B cell (primary cell): Measurements from ENCODE around the gene PSMG2.

Experiments used
- EZH2 ChIP-seq: IDR thresholded peaks from 2 replicates; pipeline ENCODE4 v1.6.1; 2012; ENCODE audit warnings: borderline replicate concordance, low read depth, mild to moderate bottlenecking, moderate library complexity, low read length; ENCODE audit not compliant: insufficient read depth, poor library complexity, severe bottlenecking
- TF ChIP-seq, protein P1 (sequence below): fragments of 200-600 bp; IDR thresholded peaks from one replicate; pipeline ENCODE4 v1.8.0; 2022; ENCODE audit warnings: antibody characterized with exemption, mild to moderate bottlenecking

- TF ChIP-seq, protein P1, sequence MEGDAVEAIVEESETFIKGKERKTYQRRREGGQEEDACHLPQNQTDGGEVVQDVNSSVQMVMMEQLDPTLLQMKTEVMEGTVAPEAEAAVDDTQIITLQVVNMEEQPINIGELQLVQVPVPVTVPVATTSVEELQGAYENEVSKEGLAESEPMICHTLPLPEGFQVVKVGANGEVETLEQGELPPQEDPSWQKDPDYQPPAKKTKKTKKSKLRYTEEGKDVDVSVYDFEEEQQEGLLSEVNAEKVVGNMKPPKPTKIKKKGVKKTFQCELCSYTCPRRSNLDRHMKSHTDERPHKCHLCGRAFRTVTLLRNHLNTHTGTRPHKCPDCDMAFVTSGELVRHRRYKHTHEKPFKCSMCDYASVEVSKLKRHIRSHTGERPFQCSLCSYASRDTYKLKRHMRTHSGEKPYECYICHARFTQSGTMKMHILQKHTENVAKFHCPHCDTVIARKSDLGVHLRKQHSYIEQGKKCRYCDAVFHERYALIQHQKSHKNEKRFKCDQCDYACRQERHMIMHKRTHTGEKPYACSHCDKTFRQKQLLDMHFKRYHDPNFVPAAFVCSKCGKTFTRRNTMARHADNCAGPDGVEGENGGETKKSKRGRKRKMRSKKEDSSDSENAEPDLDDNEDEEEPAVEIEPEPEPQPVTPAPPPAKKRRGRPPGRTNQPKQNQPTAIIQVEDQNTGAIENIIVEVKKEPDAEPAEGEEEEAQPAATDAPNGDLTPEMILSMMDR = no peak
- TF ChIP-seq EZH2 = no peak
Measured at GRCh38 chr18:12767580-12768155, 64.8 kb downstream of the PSMG2 start.
